ENCODE measurements around the gene TMCO1. TPM values are rescaled to one million over a fixed set of nuclear protein-coding genes. Genes with fewer than 3 reads are reported as not detected.

The TMCO1 gene
- total RNA-seq, 3 donors from 2014 or later (not counting 1 experiment from before 2014, with no cell fraction given), result 45.4 to 52.6 (median 47.6) TPM

- Histone ChIP-seq H3K27me3 (ENCODE audit: control insufficient read depth, insufficient read depth, low read length) (no peaks in the 10 kb centered on the region), H3K9me3 (ENCODE audit: control insufficient read depth, insufficient read depth, low read length) (no peaks in the 10 kb centered on the region), H3K36me3 (ENCODE audit: control insufficient read depth, insufficient read depth, low read length) (peaks cover 44% of the 10 kb centered on the region), H3K4me3 (ENCODE audit: low read length) (no peak overlapping the region), H3K27ac (ENCODE audit: low read length) (no peak overlapping the region), H3K4me1 (ENCODE audit: control insufficient read depth, insufficient read depth, low read length) (peaks cover 4% of the 10 kb centered on the region)
- Mint-ChIP-seq H3K27ac (no peak overlapping the region), H3K4me3 (no peak overlapping the region), H3K27me3 (ENCODE audit: low read depth in 2 of 2) (no peaks in the 10 kb centered on the region), H3K4me1 (peaks cover 36 to 46% of the 10 kb centered on the region in 2 donors), H3K9me3 (no peaks in the 10 kb centered on the region), H3K36me3 (peaks cover 9% of the 10 kb centered on the region)
- DNase-seq, result no peak
- intact Hi-C loops (cut with micrococcal nuclease), result no loop called here
- ATAC-seq, result no peak
- no peak for TF ChIP-seq CTCF (IDR thresholded peaks at IDR 0.05)
- WGBS (ENCODE audit: insufficient coverage), result no CpG with 5 or more reads among the region's 1 CpG
Measured at GRCh38 chr1:165762725-165763124, 5.9 kb downstream of the TMCO1 start.

- TF ChIP-seq CTCF (IDR thresholded peaks at IDR 0.05), result no peak
Measured at GRCh38 chr1:165759095-165759494, 9.6 kb downstream of the TMCO1 start.

DNA sequence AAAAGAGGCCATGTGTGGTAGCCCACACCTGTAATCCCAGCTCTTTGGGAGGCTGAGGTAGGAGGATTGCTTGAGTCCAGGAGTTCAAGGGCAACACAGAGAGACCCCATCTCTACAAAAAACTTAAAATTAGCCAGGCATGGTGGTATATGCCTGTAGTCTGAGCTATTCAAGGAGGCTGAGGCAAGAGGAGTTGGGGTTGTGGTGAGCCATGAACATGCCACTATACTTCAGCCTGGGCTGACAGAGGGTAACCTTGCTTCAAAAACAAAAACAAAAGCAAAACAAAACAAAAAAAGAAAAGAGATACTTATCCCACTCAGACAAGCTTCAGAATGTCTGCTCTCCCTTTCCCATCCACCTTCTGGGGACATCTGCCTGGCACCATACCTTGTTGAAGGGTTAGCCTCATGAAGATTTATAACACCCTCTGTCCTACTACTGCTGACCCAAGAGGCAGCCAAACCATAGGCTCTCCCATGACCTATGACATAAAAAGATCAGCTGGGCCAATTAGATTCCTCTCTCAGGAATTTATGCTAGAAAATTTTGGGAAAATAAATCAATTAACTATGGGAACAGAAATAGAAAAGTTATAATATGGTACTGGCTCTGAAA is 13.2 kb downstream of the TMCO1 start:
- Mint-ChIP-seq H3K27ac (peak overlapping the region in 1 of 2 donors; percentile 24), H3K4me1 (peaks cover 13 to 17% of the 10 kb centered on the region in 2 donors), H3K27me3 (ENCODE audit: low read depth in 2 of 2) (no peaks in the 10 kb centered on the region), H3K36me3 (no peaks in the 10 kb centered on the region), H3K4me3 (no peak overlapping the region), H3K9me3 (no peaks in the 10 kb centered on the region)
- no peak overlapping the region for H3K4me3 ChIP-seq (ENCODE audit: low read length)
- no peak for ATAC-seq
- no peak for TF ChIP-seq CTCF (IDR thresholded peaks at IDR 0.05)
- no peak for DNase-seq
- H3K27me3 ChIP-seq (ENCODE audit: control insufficient read depth, insufficient read depth, low read length), result no peaks in the 10 kb centered on the region
- no peaks in the 10 kb centered on the region for H3K9me3 ChIP-seq (ENCODE audit: control insufficient read depth, insufficient read depth, low read length)
- intact Hi-C loops (cut with micrococcal nuclease), result no loop called here
- H3K4me1 ChIP-seq (ENCODE audit: control insufficient read depth, insufficient read depth, low read length), result no peaks in the 10 kb centered on the region
- H3K27ac ChIP-seq (ENCODE audit: low read length), result no peak overlapping the region
- peaks cover 49% of the 10 kb centered on the region for H3K36me3 ChIP-seq (ENCODE audit: control insufficient read depth, insufficient read depth, low read length)

More at GRCh38 chr1:165759095-165759494, 9.6 kb downstream of the TMCO1 start:
- Histone ChIP-seq H3K36me3 (ENCODE audit: control insufficient read depth, insufficient read depth, low read length) (peaks cover 33% of the 10 kb centered on the region), H3K27ac (ENCODE audit: low read length) (no peak overlapping the region), H3K4me3 (ENCODE audit: low read length) (no peak overlapping the region), H3K9me3 (ENCODE audit: control insufficient read depth, insufficient read depth, low read length) (no peaks in the 10 kb centered on the region), H3K4me1 (ENCODE audit: control insufficient read depth, insufficient read depth, low read length) (no peaks in the 10 kb centered on the region), H3K27me3 (ENCODE audit: control insufficient read depth, insufficient read depth, low read length) (no peaks in the 10 kb centered on the region)
- DNase-seq, result no peak
- ATAC-seq, result no peak
- Mint-ChIP-seq H3K36me3 (no peaks in the 10 kb centered on the region), H3K27me3 (ENCODE audit: low read depth in 2 of 2) (no peaks in the 10 kb centered on the region), H3K9me3 (no peaks in the 10 kb centered on the region), H3K4me1 (peaks cover 15 to 32% of the 10 kb centered on the region in 2 donors), H3K27ac (no peak overlapping the region), H3K4me3 (no peak overlapping the region)
- intact Hi-C loops (cut with micrococcal nuclease), result no loop called here

DNA sequence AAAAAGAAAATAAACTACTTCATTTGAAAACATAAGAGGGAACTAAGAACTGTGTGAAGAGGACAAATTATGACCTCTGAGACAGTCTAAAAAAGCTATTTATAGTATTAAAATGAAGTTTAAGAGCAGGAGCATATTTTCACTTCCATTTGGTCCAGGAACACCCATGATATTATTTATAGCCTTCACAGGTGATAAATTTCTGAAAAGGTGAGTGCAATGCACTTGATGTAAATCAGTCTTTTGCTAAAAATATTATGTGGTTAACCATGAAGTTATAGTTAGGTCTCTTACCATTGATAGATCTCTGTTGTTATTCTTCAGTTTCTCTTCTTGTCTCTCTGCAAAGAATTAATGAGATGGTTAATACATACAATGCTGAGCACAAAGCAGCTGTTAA is 14.7 kb downstream of the TMCO1 start:
- intact Hi-C loops (cut with micrococcal nuclease), result no loop called here
- ATAC-seq, result no peak
- Histone ChIP-seq H3K4me1 (ENCODE audit: control insufficient read depth, insufficient read depth, low read length) (no peaks in the 10 kb centered on the region), H3K4me3 (ENCODE audit: low read length) (no peak overlapping the region), H3K27me3 (ENCODE audit: control insufficient read depth, insufficient read depth, low read length) (no peaks in the 10 kb centered on the region), H3K27ac (ENCODE audit: low read length) (no peak overlapping the region), H3K9me3 (ENCODE audit: control insufficient read depth, insufficient read depth, low read length) (no peaks in the 10 kb centered on the region), H3K36me3 (ENCODE audit: control insufficient read depth, insufficient read depth, low read length) (peaks cover 45% of the 10 kb centered on the region)
- H3K36me3 Mint-ChIP-seq, result no peaks in the 10 kb centered on the region
- H3K27me3 Mint-ChIP-seq (ENCODE audit: low read depth in 2 of 2), result no peaks in the 10 kb centered on the region
- DNase-seq, result no peak
- peak overlapping the region in 1 of 2 donors; percentile 40 for H3K27ac Mint-ChIP-seq
- peaks cover 12 to 13% of the 10 kb centered on the region in 2 donors for H3K4me1 Mint-ChIP-seq
- TF ChIP-seq CTCF (IDR thresholded peaks at IDR 0.05), result no peak
- no peaks in the 10 kb centered on the region for H3K9me3 Mint-ChIP-seq
- H3K4me3 Mint-ChIP-seq, result no peak overlapping the region
